Measurements from ENCODE around the gene MMP21.

The MMP21 gene

DNA sequence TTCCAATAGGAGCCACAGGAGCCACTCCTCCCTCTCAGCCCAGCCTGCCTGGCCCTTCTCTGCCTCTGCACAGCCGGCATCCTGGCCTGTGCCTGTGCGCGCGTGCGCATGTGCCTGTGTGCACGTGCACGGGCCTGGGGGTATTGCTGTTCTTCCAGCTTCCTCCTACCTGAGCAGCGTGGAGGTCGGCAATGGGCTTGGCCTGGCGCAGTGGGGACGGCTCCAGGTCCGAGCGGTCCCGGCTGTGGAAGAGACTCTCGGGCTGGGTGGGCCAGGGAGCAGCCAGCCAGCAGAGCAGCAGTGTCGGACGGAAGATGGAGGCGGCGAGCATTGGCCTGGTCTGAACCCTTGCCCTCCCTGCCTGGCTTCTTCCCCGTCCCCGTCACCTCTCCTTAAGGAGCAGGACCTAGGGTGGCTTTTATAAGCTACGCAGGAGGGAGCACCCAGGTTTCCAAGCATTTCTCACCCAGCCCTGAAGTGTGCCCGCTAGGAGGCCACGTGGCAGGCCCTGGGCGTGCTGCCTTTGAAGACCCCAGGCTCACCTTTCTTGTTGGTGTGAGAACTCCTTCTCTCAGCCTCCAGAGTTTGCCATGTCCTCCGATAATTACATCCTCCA, at the start of gene MMP21:
TSS of gene MMP21 (minus strand) at position 331 of the 616 bp plus-strand sequence. CDS start at position 331, 0 bp downstream.
- DNase-seq (ENCODE audit: low read depth in 2 of 2) = no peak

- no peak for DNase-seq (ENCODE audit: low read depth in 2 of 2)
Observed at GRCh38 chr10:125824736-125825135, 49.1 kb upstream of the MMP21 start.

DNA sequence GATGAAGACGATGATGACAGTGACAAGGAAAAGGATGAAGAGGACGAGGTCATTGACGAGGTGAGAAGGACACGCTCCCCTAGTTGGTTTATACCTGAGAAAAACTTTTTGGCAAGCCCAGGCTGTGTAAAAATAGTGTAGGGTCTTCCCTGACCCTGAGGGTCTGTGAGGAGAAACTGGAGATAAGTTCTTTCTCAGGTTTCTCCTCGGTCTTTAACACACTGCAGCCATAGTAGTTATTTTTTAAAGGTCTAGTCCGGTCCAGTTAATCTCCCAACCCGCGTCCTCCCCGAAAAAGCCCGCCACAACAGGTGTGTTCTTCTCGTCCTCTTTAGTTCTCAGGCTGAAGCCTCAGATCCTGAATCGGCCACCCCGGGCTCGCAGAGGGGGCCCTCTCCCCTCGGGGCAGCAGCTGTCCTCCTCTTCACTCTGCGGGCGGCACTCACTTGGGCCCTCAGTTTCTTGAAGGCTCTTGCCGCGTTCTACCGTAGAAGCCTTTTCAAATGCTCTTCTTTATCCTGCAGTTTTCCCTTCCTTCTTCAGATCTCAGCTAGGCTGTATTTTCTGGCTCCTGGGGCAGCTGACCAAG, 48.1 kb upstream of the MMP21 start:
- DNase-seq (ENCODE audit: low read depth in 2 of 2) = no peak

GRCh38 chr10:125822878-125823662, 47.4 kb upstream of the MMP21 start, which contains the start of the genes BCCIP and UROS:
TSS of gene BCCIP (plus strand) at chr10:125823546. CDS start at chr10:125823558, 12 bp downstream.
TSS of gene UROS (minus strand) at chr10:125823258. CDS start at chr10:125816499, 6,759 bp downstream.
- DNase-seq (ENCODE audit: low read depth in 2 of 2) = peak; percentile 82 to 84

DNA sequence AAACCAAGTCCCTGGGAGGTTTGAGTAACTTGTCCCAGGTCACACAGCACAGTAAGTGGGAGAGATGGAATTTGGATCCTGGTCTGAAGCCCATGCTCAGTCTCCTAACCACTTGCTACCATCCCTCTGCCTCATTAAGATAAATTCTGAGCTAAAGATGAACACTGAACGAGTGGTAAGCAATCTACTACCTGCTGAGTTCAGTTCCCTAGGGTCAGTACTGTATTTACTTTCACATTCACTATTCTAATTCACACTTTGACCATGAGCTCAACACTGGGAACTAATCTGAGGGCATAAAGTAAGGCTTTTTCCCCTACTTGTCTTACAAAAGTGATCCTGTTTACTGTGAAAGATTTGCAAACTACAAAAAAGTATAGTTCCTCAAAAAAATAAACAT, 45.1 kb upstream of the MMP21 start:
- DNase-seq (ENCODE audit: low read depth in 2 of 2) = no peak

GRCh38 chr10:125817337-125817946, 41.8 kb upstream of the MMP21 start:
- no peak for DNase-seq (ENCODE audit: low read depth in 2 of 2)

DNA sequence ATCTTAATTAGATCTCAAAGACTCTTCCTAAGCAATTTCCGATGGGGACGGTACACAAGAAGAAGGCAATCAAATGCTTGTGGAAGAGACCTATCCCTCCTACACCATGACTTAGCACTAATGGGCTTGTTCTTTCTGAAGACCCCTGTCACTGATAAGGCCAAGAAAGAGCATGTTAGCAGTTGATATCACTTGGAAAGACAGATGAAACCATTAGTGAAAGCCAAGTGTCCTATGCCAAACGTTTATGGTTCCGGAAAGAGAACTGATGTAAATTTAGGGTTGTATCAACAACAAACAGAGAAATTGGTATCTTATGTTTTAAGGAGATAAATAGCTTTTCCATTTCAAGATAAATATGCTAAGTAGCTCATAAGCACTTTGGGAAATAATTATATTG, 40.9 kb upstream of the MMP21 start:
- DNase-seq (ENCODE audit: low read depth in 2 of 2) = no peak

- DNase-seq (ENCODE audit: low read depth in 2 of 2) = no peak
Observed at GRCh38 chr10:125815764-125816163, 40.1 kb upstream of the MMP21 start.

GRCh38 chr10:125812128-125812750, 36.6 kb upstream of the MMP21 start:
- DNase-seq (ENCODE audit: low read depth in 2 of 2) = no peak

- no peak for DNase-seq (ENCODE audit: low read depth in 2 of 2)
Observed at GRCh38 chr10:125811251-125811650, 35.6 kb upstream of the MMP21 start.

- DNase-seq (ENCODE audit: low read depth in 2 of 2) = no peak
Observed at GRCh38 chr10:125808047-125808446, 32.4 kb upstream of the MMP21 start.

DNA sequence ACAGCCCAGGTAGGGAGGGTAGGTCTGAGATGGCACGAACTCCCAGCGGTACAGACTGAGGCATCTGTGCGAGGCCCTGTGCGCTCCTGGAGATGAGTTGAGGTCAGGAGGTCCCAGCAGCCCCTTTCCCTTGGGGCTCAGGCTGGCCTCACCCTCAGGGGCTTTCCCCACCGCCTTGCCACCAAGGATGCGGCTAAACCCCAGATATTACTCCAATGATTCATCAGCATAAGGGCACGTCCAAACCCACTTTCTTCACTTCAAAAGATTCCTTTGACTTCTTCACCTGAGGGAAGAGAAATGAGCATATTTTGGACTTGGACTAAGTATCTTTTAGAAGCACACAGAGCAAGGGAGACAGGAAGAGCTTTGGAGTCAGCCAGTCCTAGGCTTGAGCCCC, 27.1 kb upstream of the MMP21 start:
- no peak for DNase-seq (ENCODE audit: low read depth in 2 of 2)

GRCh38 chr10:125802131-125802530, 26.5 kb upstream of the MMP21 start:
- no peak for DNase-seq (ENCODE audit: low read depth in 2 of 2)

GRCh38 chr10:125801574-125801973, 26.0 kb upstream of the MMP21 start:
- DNase-seq (ENCODE audit: low read depth in 2 of 2) = no peak

DNA sequence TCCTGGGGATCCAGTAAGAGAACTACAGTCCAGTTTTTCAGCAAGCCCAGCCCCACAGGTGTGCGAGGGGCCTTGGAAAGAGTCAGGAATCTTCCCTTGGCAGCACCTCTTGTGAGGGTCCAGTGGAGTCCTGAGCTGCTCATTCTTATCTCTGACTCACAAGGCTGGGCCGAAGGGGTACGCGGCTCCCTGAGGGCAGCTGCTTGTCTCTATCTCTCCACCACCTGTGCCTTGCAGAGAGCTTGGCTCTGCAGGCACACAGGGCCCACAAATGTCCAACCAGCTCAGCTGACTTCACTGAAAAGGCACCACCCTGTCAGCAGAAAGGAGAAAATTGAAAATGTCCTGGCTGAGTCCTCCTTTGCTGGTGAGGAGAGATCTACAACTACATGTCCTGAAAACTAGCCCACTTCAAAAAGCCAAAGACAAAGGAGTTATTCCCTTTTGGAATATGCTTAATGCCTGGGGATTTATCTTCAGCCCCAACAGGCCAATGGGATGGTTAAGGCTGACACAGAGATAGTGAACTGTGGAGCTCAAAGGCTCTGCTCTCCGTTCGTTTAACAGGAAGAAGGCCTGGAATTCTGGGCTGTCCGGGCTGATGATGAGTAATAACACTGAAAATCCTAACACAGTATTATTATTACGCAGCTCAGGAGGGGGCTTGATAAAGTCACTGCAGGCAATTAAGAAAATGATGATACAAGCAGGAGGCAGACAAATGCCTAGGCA, 24.0 kb upstream of the MMP21 start:
- DNase-seq (ENCODE audit: low read depth in 2 of 2) = no peak

DNA sequence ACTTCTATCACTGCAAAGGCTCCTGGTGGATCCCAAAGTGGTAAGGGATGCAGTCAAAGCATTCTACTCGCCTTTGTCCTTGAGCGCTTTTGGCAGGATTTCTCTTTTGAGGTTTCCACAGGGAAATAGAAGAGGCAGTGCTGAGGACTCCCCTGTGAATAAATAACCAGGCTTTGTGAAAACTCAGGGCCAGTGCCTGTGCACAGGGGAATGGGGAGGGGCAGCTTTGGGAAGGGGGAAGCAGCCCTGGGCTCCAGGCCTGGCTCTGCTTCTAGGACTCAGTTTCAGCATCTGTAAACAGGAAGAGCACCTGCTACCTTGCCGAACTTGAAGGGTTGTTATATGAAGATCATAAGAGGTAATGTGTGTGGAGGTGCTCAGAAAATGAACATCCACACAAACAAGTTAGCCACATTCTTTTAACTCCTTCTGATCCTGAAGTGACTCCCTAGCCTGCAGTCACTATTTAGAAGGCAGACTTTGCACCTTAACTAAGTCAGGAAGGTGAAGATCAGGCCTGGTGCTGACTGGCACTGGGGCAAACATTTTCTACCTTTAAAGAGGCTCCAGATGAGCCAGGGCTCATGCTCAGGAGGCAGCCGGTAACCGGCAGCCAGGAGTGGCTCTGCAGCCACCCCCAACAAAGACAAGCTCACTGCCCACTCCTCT, 22.5 kb upstream of the MMP21 start:
- no peak for DNase-seq (ENCODE audit: low read depth in 2 of 2)

DNA sequence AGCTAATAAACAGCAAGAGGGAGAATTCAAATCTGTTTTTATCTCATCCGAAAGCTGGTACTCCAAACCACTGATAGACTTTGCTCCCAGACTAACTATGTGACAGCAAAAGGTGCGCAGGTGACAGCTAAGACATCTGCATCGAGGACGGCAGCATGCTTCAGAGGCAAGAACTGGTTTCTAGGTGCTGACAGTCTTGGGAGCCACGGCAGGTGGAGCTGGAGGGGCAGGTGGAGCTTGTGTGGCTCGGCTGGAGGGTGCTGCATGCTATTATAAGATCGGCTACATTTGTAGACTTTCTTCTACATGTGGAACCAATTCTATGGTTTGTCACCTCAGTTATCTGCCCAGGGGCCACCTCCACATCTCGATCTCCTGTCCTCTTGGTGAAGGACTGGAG, 21.8 kb upstream of the MMP21 start:
- DNase-seq (ENCODE audit: low read depth in 2 of 2) = no peak

DNA sequence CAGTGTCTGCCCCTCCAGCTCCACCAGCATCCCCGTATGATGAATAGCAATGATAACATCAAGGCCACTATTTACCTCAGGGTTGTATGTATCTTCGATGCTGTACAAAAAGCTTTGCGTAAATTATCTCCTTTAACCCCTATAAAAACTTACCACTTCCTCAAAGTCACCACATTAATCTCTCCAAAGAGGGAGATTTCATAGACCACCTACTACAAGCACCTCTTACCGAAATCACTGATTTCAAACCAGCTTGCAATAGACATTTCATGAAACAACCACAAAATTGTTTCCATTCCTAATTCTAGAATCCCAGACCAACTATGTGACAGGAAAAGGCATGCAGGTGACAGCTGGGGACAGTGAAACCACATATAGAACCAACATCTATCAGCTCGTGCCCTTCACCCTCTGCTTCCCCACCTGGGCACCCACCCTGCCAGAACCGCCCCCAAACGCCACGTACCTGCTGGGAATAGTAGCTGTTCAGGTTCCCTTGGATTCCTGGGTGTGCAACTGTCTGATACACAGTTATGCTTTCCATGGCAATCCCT, 20.1 kb upstream of the MMP21 start:
- no peak for DNase-seq (ENCODE audit: low read depth in 2 of 2)

- DNase-seq (ENCODE audit: low read depth in 2 of 2) = no peak
Observed at GRCh38 chr10:125795128-125795527, 19.5 kb upstream of the MMP21 start.

Data from stimulated activated CD8-positive, alpha-beta memory T cell treated with anti-CD3 and anti-CD28 coated beads, Interleukin-2, amount 100 ng/mL, for 48 hours (primary cell).